HG03280 (cell line): ENCODE measurements around the gene BCCIP.

Experiments
- ATAC-seq: cut with Tn5 transposase; IDR thresholded peaks from one replicate; pipeline ENCODE4 v1.9.1; 2021; ENCODE audit warnings: mild to moderate bottlenecking, moderate library complexity; ENCODE audit not compliant: unreplicated experiment

Gene BCCIP

GRCh38 chr10:125843603-125844329 is 20.4 kb downstream of the BCCIP start:
- no peak for ATAC-seq

GRCh38 chr10:125844751-125845221 is 21.4 kb downstream of the BCCIP start:
- no peak for ATAC-seq

GRCh38 chr10:125845617-125846016 is 22.3 kb downstream of the BCCIP start:
- ATAC-seq = no peak

GRCh38 chr10:125846894-125847293 is 23.5 kb downstream of the BCCIP start:
- no peak for ATAC-seq

GRCh38 chr10:125848371-125848770 is 25.0 kb downstream of the BCCIP start:
- no peak for ATAC-seq

- no peak for ATAC-seq
Observed at GRCh38 chr10:125848857-125849256, 25.5 kb downstream of the BCCIP start.

GRCh38 chr10:125849448-125849847 is 26.1 kb downstream of the BCCIP start:
- ATAC-seq = no peak

- no peak for ATAC-seq
Observed at GRCh38 chr10:125850766-125851731, 27.7 kb downstream of the BCCIP start.

- no peak for ATAC-seq
Observed at GRCh38 chr10:125852487-125852886, 29.1 kb downstream of the BCCIP start.

- no peak for ATAC-seq
Observed at GRCh38 chr10:125857185-125857760, 33.9 kb downstream of the BCCIP start.

GRCh38 chr10:125859128-125859817 is 35.9 kb downstream of the BCCIP start:
- no peak for ATAC-seq

GRCh38 chr10:125865120-125865519 is 41.8 kb downstream of the BCCIP start:
- no peak for ATAC-seq

- ATAC-seq = no peak
Observed at GRCh38 chr10:125866421-125867029, 43.2 kb downstream of the BCCIP start.

- peak; percentile 75 for ATAC-seq
Observed at GRCh38 chr10:125868372-125868975, 45.1 kb downstream of the BCCIP start.

- ATAC-seq = no peak
Observed at GRCh38 chr10:125871338-125871737, 48.0 kb downstream of the BCCIP start.

GRCh38 chr10:125878957-125879835 is 55.9 kb downstream of the BCCIP start:
- no peak for ATAC-seq

- ATAC-seq = no peak
Observed at GRCh38 chr10:125880719-125881118, 57.4 kb downstream of the BCCIP start.

GRCh38 chr10:125881192-125881591 is 57.8 kb downstream of the BCCIP start, which contains the start of gene DHX32:
Gene DHX32, minus strand, starts transcription at chr10:125881292. Its CDS starts 468 bp downstream, at chr10:125880824.
- no peak for ATAC-seq

GRCh38 chr10:125882596-125882995 is 59.2 kb downstream of the BCCIP start:
- ATAC-seq = no peak
